ENCODE results near the gene CASP8AP2. TPM values are rescaled to one million over a fixed set of nuclear protein-coding genes. Genes with fewer than 3 reads are reported as not detected.

Gene CASP8AP2
- total and polyA plus RNA-seq, 2 of the 13 experiments (the other 11 are each of a cell fraction or from before 2014, with no cell fraction given): 5.7 to 13.5 TPM

GRCh38 chr6:89787660-89788328, 41.9 kb upstream of the CASP8AP2 start:
- Histone ChIP-seq H3K79me2 (ENCODE audit: insufficient read depth, low read length) (no peaks in the 10 kb centered on the region), H3K9me3 (ENCODE audit: low read length) (peaks cover 5% of the 10 kb centered on the region; the same call in 1 of the 2 replicates), H4K20me1 (ENCODE audit: insufficient read depth, low read length) (no peaks in the 10 kb centered on the region), H3K4me3 (replicated peaks in 1 of 3; ENCODE audit: insufficient read depth in 1 of 3, low read depth in 2 of 3, low read length in 3 of 3) (no peak overlapping the region), H3K27me3 (ENCODE audit: control insufficient read depth in 1 of 2, insufficient read depth in 2 of 2, low read length in 2 of 2) (no peaks in the 10 kb centered on the region), H3K4me2 (ENCODE audit: low read depth, low read length) (no peak overlapping the region), H3K36me3 (replicated peaks in 1 of 2; ENCODE audit: control insufficient read depth in 1 of 2, insufficient read depth in 2 of 2, low read length in 2 of 2) (peaks cover 10 to 66% of the 10 kb centered on the region in 2 experiments), H3K4me1 (ENCODE audit: insufficient read depth, low read length) (peaks cover 17% of the 10 kb centered on the region), H2AFZ (ENCODE audit: low read length) (no peak overlapping the region), H3K27ac (ENCODE audit: extremely low read length, insufficient read depth, low read length) (no peak overlapping the region), H3K9ac (ENCODE audit: insufficient read depth, low read depth, low read length) (no peak overlapping the region)
- 95% methylated on average over 7 of the region's 7 CpGs for WGBS (ENCODE audit: low lambda C conversion rate)
- ATAC-seq (no peak), FAIRE-seq (no peak), DNase-seq (ENCODE audit: low spot score) (no peak)
- TF ChIP-seq ZNF234 (CRISPR knock-in tag; conservative IDR thresholded peaks at IDR 0.05) (no peak), KAT7 (CRISPR knock-in tag; IDR thresholded peaks at IDR 0.05; ENCODE audit: borderline replicate concordance) (no peak), SP140L (CRISPR knock-in tag; IDR thresholded peaks at IDR 0.05; ENCODE audit: borderline replicate concordance) (no peak), ZNF230 (CRISPR knock-in tag; IDR thresholded peaks at IDR 0.05) (no peak), DNMT1 (CRISPR knock-in tag; IDR thresholded peaks at IDR 0.05) (no peak), ZNF232 (CRISPR knock-in tag; IDR thresholded peaks at IDR 0.05; ENCODE audit: borderline replicate concordance) (no peak), GLI4 (CRISPR knock-in tag; IDR thresholded peaks at IDR 0.05; ENCODE audit: borderline replicate concordance) (no peak), LCORL (IDR thresholded peaks at IDR 0.05) (no peak), LCORL (CRISPR knock-in tag; IDR thresholded peaks at IDR 0.05) (no peak), ZSCAN29 (CRISPR knock-in tag; conservative IDR thresholded peaks at IDR 0.05) (no peak), HCFC1 (IDR thresholded peaks at IDR 0.05; ENCODE audit: low read depth, low read length) (no peak), ZNF30 (CRISPR knock-in tag; IDR thresholded peaks at IDR 0.05) (no peak), HES4 (CRISPR knock-in tag; IDR thresholded peaks at IDR 0.05; ENCODE audit: borderline replicate concordance) (no peak), PTBP1 (IDR thresholded peaks at IDR 0.05; ENCODE audit: low read depth, low read length, poor library complexity, severe bottlenecking) (no peak), BRD4 (CRISPR knock-in tag; IDR thresholded peaks at IDR 0.05) (no peak), ZNF724P (CRISPR knock-in tag; IDR thresholded peaks at IDR 0.05; ENCODE audit: borderline replicate concordance) (no peak), ZNF567 (CRISPR knock-in tag; IDR thresholded peaks at IDR 0.05; ENCODE audit: borderline replicate concordance) (no peak)
- TF ChIP-seq, protein P1, sequence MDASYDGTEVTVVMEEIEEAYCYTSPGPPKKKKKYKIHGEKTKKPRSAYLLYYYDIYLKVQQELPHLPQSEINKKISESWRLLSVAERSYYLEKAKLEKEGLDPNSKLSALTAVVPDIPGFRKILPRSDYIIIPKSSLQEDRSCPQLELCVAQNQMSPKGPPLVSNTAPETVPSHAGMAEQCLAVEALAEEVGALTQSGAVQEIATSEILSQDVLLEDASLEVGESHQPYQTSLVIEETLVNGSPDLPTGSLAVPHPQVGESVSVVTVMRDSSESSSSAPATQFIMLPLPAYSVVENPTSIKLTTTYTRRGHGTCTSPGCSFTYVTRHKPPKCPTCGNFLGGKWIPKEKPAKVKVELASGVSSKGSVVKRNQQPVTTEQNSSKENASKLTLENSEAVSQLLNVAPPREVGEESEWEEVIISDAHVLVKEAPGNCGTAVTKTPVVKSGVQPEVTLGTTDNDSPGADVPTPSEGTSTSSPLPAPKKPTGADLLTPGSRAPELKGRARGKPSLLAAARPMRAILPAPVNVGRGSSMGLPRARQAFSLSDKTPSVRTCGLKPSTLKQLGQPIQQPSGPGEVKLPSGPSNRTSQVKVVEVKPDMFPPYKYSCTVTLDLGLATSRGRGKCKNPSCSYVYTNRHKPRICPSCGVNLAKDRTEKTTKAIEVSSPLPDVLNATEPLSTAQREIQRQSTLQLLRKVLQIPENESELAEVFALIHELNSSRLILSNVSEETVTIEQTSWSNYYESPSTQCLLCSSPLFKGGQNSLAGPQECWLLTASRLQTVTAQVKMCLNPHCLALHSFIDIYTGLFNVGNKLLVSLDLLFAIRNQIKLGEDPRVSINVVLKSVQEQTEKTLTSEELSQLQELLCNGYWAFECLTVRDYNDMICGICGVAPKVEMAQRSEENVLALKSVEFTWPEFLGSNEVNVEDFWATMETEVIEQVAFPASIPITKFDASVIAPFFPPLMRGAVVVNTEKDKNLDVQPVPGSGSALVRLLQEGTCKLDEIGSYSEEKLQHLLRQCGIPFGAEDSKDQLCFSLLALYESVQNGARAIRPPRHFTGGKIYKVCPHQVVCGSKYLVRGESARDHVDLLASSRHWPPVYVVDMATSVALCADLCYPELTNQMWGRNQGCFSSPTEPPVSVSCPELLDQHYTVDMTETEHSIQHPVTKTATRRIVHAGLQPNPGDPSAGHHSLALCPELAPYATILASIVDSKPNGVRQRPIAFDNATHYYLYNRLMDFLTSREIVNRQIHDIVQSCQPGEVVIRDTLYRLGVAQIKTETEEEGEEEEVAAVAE (CRISPR knock-in tag; IDR thresholded peaks at IDR 0.05; ENCODE audit: borderline replicate concordance): no peak
- CTCF ChIA-PET (ENCODE audit: low intra/inter-chr PET ratio, low total read pairs): no interaction called here
- POLR2A ChIA-PET: no interaction called here
- intact Hi-C loops (cut with micrococcal nuclease; ENCODE audit: unreplicated experiment): no loop called here
- BruUV-seq (replicated peaks): no TSS peak
- in situ Hi-C loops (cut with HindIII; ENCODE audit: extremely low pct_ligation_motif_present, low pct_unique_long_range_greater_than_20kb): no loop called here

All from HepG2 (cell line).